ENCODE data around the gene ANKRD13B. TPM values are rescaled to one million over a fixed set of nuclear protein-coding genes. Genes with fewer than 3 reads are reported as not detected.
"Not testable (repeated sequence)": the region's sequence is repeated elsewhere in the genome, so short reads cannot be mapped to it uniquely, and the experiment has no call there.

ANKRD13B gene
- total RNA-seq, 1 donor from 2014 or later, result 16.7 TPM

- DNase-seq (ENCODE audit: low spot score in 2 of 2), result no peak
- peaks cover 0 to 3% of the 10 kb centered on the region in 2 donors for H3K36me3 ChIP-seq
- TF ChIP-seq, protein P1, sequence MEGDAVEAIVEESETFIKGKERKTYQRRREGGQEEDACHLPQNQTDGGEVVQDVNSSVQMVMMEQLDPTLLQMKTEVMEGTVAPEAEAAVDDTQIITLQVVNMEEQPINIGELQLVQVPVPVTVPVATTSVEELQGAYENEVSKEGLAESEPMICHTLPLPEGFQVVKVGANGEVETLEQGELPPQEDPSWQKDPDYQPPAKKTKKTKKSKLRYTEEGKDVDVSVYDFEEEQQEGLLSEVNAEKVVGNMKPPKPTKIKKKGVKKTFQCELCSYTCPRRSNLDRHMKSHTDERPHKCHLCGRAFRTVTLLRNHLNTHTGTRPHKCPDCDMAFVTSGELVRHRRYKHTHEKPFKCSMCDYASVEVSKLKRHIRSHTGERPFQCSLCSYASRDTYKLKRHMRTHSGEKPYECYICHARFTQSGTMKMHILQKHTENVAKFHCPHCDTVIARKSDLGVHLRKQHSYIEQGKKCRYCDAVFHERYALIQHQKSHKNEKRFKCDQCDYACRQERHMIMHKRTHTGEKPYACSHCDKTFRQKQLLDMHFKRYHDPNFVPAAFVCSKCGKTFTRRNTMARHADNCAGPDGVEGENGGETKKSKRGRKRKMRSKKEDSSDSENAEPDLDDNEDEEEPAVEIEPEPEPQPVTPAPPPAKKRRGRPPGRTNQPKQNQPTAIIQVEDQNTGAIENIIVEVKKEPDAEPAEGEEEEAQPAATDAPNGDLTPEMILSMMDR (IDR thresholded peaks at IDR 0.05), result no peak
- no peaks in the 10 kb centered on the region for H3K4me1 ChIP-seq
- H3K4me3 ChIP-seq, result no peak overlapping the region
- no peak overlapping the region for H3K27ac ChIP-seq
- intact Hi-C loops (cut with DNase I), result no loop called here
- no peaks in the 10 kb centered on the region for H3K27me3 ChIP-seq
- H3K9me3 ChIP-seq, result no peaks in the 10 kb centered on the region
Observed at GRCh38 chr17:29555840-29556239, 37.1 kb upstream of the ANKRD13B start.

- peaks cover 0 to 4% of the 10 kb centered on the region in 2 donors for H3K36me3 ChIP-seq
- no peak overlapping the region for H3K27ac ChIP-seq
- no peaks in the 10 kb centered on the region for H3K4me1 ChIP-seq
- no peaks in the 10 kb centered on the region for H3K27me3 ChIP-seq
- TF ChIP-seq, protein P1 (IDR thresholded peaks at IDR 0.05), result no peak
- intact Hi-C loops (cut with DNase I), result no loop called here
- H3K4me3 ChIP-seq, result no peak overlapping the region
- no peaks in the 10 kb centered on the region for H3K9me3 ChIP-seq
- no peak for DNase-seq (ENCODE audit: low spot score in 2 of 2)
Observed at GRCh38 chr17:29557085-29557738, 35.7 kb upstream of the ANKRD13B start.

GRCh38 chr17:29557739-29558116 is 35.2 kb upstream of the ANKRD13B start:
- intact Hi-C loops (cut with DNase I), result no loop called here

GRCh38 chr17:29558139-29558538 is 34.8 kb upstream of the ANKRD13B start:
- H3K4me3 ChIP-seq; H3K27me3 ChIP-seq; H3K36me3 ChIP-seq; H3K4me1 ChIP-seq; DNase-seq (ENCODE audit: low spot score in 2 of 2); H3K9me3 ChIP-seq; H3K27ac ChIP-seq; intact Hi-C loops (cut with DNase I): not testable (repeated sequence)

More at GRCh38 chr17:29557739-29558116, 35.2 kb upstream of the ANKRD13B start:
- H3K4me1 ChIP-seq, result no peaks in the 10 kb centered on the region
- no peak overlapping the region for H3K27ac ChIP-seq
- H3K4me3 ChIP-seq, result no peak overlapping the region
- no peaks in the 10 kb centered on the region for H3K9me3 ChIP-seq
- no peaks in the 10 kb centered on the region for H3K27me3 ChIP-seq
- H3K36me3 ChIP-seq, result peaks cover 0 to 5% of the 10 kb centered on the region in 2 donors
- TF ChIP-seq, protein P1 (IDR thresholded peaks at IDR 0.05), result no peak
- DNase-seq (ENCODE audit: low spot score in 2 of 2), result no peak

GRCh38 chr17:29559640-29560039 is 33.3 kb upstream of the ANKRD13B start:
- Histone ChIP-seq H3K27ac (no peak overlapping the region), H3K36me3 (peaks cover 0 to 5% of the 10 kb centered on the region in 2 donors), H3K4me1 (no peaks in the 10 kb centered on the region), H3K27me3 (no peaks in the 10 kb centered on the region), H3K4me3 (no peak overlapping the region), H3K9me3 (no peaks in the 10 kb centered on the region)
- no peak for DNase-seq (ENCODE audit: low spot score in 2 of 2)
- intact Hi-C loops (cut with DNase I), result no loop called here
- TF ChIP-seq, protein P1 (IDR thresholded peaks at IDR 0.05), result no peak

DNA sequence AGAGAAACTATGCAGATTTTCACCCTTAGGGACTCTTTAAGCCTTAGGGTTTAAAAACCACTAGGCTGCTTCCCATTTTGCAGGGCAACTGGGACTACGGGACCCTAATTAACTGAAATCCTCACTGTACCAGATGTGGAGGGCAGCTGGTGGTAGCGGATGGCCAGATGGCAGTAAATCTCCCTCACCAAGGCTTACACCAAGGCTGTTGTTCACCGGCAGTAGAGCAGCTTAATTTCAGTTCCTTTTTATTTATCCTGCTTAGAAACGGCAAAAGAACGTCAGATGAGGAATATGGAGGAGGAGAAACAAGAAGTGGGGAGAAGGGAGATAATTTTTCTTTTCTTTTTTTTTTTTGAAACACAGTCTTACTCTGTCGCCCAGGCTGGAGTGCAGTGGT is 32.6 kb upstream of the ANKRD13B start:
- peaks cover 0 to 5% of the 10 kb centered on the region in 2 donors for H3K36me3 ChIP-seq
- DNase-seq (ENCODE audit: low spot score in 2 of 2), result no peak
- H3K4me1 ChIP-seq, result no peaks in the 10 kb centered on the region
- H3K27ac ChIP-seq, result no peak overlapping the region
- intact Hi-C loops (cut with DNase I), result no loop called here
- TF ChIP-seq, protein P1 (IDR thresholded peaks at IDR 0.05), result no peak
- H3K4me3 ChIP-seq, result no peak overlapping the region
- H3K9me3 ChIP-seq, result no peaks in the 10 kb centered on the region
- no peaks in the 10 kb centered on the region for H3K27me3 ChIP-seq
